SK-N-MC (cell line): ENCODE results near the gene FCHSD2.

Source experiments
- EZH2 ChIP-seq: fragments of 200-600 bp; sonication (generic); IDR thresholded peaks from one replicate; pipeline ENCODE4 v1.6.1; 2017; ENCODE audit warnings: antibody characterized with exemption
- POLR2AphosphoS5 ChIP-seq: IDR thresholded peaks from 2 replicates; pipeline ENCODE4 v1.6.1; 2012; ENCODE audit warnings: mild to moderate bottlenecking, low read depth, low read length, borderline replicate concordance

- no peak for TF ChIP-seq EZH2
- no peak for TF ChIP-seq POLR2AphosphoS5
Measured at GRCh38 chr11:73053964-73054363, 88.2 kb downstream of the FCHSD2 start.
